ENCODE measurements around the gene KIAA0825. TPM values are rescaled to one million over a fixed set of nuclear protein-coding genes. Genes with fewer than 3 reads are reported as not detected.

The KIAA0825 gene
- total RNA-seq, 4 donors from 2014 or later = 4.1 to 8.2 (median 5.6) TPM

DNA sequence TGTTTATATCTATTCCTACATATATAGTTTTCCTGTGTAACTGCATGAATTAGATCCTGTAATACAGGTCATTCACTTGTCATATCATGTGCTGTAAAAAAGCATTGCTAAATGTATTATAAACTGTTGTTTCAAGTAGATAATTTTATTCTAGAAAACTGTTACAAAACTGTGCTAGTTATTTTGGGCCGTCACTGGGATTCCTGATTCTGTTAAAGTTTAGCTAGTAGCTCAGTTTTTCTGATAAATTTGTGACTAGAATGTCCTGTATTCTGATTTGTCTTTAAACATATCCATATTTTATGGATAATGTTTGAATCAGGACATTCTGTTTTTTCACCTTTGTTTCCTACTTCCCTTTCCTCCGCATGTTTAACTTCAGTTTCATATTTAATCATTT, 5.5 kb upstream of the KIAA0825 start:
- Histone ChIP-seq H3K9me3 (no peaks in the 10 kb centered on the region), H3K4me3 (no peak overlapping the region), H3K27me3 (no peaks in the 10 kb centered on the region), H3K36me3 (no peaks in the 10 kb centered on the region), H3K4me1 (peaks cover 0 to 12% (median 0%) of the 10 kb centered on the region in 4 donors), H3K27ac (no peak overlapping the region)
- TF ChIP-seq POLR2A (IDR thresholded peaks at IDR 0.05) = no peak
- TF ChIP-seq, protein P1, sequence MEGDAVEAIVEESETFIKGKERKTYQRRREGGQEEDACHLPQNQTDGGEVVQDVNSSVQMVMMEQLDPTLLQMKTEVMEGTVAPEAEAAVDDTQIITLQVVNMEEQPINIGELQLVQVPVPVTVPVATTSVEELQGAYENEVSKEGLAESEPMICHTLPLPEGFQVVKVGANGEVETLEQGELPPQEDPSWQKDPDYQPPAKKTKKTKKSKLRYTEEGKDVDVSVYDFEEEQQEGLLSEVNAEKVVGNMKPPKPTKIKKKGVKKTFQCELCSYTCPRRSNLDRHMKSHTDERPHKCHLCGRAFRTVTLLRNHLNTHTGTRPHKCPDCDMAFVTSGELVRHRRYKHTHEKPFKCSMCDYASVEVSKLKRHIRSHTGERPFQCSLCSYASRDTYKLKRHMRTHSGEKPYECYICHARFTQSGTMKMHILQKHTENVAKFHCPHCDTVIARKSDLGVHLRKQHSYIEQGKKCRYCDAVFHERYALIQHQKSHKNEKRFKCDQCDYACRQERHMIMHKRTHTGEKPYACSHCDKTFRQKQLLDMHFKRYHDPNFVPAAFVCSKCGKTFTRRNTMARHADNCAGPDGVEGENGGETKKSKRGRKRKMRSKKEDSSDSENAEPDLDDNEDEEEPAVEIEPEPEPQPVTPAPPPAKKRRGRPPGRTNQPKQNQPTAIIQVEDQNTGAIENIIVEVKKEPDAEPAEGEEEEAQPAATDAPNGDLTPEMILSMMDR (IDR thresholded peaks at IDR 0.05) = no peak
- DNase-seq = no peak

DNA sequence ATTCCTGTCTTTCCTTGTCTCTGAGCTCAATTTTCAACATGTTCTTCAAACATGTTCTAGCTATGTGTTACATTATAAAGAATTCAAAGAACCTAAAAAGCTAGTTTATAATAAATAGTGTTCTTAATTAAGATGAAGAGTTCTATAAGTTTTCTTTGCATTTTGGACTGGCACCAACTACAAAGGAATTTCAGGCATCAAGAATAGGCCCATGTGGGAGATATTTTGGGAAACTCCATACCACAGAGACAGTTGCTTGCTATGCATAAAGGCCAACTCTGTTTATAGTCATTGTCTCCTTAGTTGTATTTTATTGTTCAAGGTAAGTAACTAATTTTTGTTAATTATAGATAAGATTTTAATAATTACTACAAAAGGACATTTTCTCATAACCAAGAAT, 4.6 kb upstream of the KIAA0825 start:
- no peak overlapping the region for H3K4me3 ChIP-seq
- H3K36me3 ChIP-seq = no peaks in the 10 kb centered on the region
- H3K27ac ChIP-seq = no peak overlapping the region
- no peak for TF ChIP-seq POLR2A (IDR thresholded peaks at IDR 0.05)
- TF ChIP-seq, protein P1 (IDR thresholded peaks at IDR 0.05) = no peak
- no peaks in the 10 kb centered on the region for H3K9me3 ChIP-seq
- DNase-seq = no peak
- no peaks in the 10 kb centered on the region for H3K27me3 ChIP-seq
- H3K4me1 ChIP-seq = peaks cover 0 to 12% (median 0%) of the 10 kb centered on the region in 4 donors

DNA sequence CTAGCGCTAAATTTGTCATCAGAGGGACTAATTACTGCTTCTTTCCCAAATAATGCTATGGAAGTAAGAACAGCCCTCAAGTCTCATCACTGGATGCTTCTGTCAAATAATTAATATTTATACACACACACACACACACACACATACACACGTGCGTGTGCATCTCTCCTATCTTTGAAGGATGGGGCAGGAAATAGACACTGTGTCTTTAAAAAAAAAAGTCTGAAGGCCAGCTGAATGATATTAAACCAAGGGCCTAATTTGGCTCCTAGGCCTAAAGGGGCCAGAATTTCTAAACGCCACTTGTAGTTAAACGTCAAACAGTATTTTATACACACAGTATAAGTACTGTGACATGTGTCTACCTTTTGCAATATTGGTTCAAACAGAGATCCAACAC, 3.4 kb upstream of the KIAA0825 start:
- no peak for TF ChIP-seq POLR2A (IDR thresholded peaks at IDR 0.05)
- TF ChIP-seq, protein P1 (IDR thresholded peaks at IDR 0.05) = no peak
- Histone ChIP-seq H3K4me1 (peaks cover 0 to 17% (median 0%) of the 10 kb centered on the region in 4 donors), H3K36me3 (no peaks in the 10 kb centered on the region), H3K27ac (no peak overlapping the region), H3K27me3 (no peaks in the 10 kb centered on the region), H3K4me3 (no peak overlapping the region), H3K9me3 (no peaks in the 10 kb centered on the region)
- no peak for DNase-seq

DNA sequence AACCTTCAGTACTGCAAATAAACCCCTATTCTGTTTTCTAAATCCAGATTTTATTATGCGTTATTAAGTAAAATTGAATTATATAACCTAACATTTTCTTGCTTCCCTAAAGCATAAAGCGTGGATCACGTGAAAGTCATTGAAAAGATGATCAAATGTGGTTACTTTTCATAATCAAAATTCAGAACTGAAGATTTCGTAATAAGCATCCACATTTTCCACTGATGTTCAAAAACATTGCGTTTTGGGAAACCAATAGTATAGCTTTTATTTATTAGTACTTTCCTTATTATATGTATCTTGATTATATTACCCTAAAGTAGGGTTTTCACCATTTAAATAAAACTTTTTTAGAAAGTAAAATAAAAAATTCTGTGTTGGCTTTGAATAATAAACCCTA, 1.9 kb upstream of the KIAA0825 start:
- Histone ChIP-seq H3K4me3 (no peak overlapping the region), H3K4me1 (peaks cover 0 to 17% (median 0%) of the 10 kb centered on the region in 4 donors), H3K27me3 (no peaks in the 10 kb centered on the region), H3K9me3 (no peaks in the 10 kb centered on the region), H3K27ac (no peak overlapping the region), H3K36me3 (no peaks in the 10 kb centered on the region)
- DNase-seq = no peak
- no peak for TF ChIP-seq POLR2A (IDR thresholded peaks at IDR 0.05)
- TF ChIP-seq, protein P1 (IDR thresholded peaks at IDR 0.05) = no peak

DNA sequence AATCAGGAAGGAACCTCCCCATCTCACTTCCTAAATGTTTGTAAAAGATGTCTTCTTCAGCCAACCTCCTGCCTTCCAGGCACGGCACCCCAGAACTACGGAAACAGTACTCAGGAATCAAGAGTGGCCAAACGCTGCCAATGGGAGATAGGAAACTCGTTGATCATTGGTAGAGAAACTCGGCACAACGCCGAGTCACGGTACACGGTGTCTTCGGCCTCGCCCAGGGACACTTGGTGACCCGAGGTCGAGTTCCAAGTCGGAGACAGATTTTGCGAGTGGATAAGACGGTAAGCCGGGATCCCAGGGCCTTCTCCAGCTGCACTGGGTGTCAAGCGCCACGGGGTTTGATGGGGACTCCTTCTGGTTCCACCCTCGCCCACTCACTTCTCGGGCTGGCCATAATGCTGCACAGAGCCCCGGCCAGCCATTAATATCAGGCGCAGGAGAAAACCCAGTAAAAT, 343 bp downstream of the KIAA0825 start:
- H3K27ac ChIP-seq = peak overlapping the region; percentile 66 to 97 (median 83)
- peak overlapping the region; percentile 64 to 83 (median 78) for H3K4me3 ChIP-seq
- H3K27me3 ChIP-seq = no peaks in the 10 kb centered on the region
- no peaks in the 10 kb centered on the region for H3K36me3 ChIP-seq
- peaks cover 0 to 17% (median 0%) of the 10 kb centered on the region in 4 donors for H3K4me1 ChIP-seq
- DNase-seq = peak; percentile 34 to 89 (median 88)
- TF ChIP-seq POLR2A (IDR thresholded peaks at IDR 0.05) = peak; percentile 90 to 91
- TF ChIP-seq, protein P1 (IDR thresholded peaks at IDR 0.05) = no peak
- no peaks in the 10 kb centered on the region for H3K9me3 ChIP-seq

DNA sequence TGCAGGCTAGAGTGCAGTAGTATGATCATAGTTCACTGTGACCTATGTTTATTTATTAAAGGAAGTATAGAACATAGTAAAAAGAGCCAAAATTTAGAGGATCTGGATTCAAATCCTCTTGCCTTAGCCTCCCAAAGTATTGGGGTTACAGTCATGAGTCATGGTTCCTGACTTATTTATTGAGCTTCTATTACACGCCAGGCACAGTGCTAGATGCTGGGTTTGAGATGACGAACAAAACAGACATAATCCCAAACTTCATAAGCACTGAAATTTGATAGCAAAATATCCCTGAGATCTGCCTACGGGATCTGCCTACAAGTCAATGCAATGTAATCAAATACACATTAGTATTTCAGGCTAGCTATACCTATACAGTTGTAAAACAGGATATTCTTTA, 2.5 kb downstream of the KIAA0825 start:
- H3K27me3 ChIP-seq = no peaks in the 10 kb centered on the region
- no peak overlapping the region for H3K27ac ChIP-seq
- TF ChIP-seq, protein P1 (IDR thresholded peaks at IDR 0.05) = no peak
- TF ChIP-seq POLR2A (IDR thresholded peaks at IDR 0.05) = no peak
- H3K4me1 ChIP-seq = peaks cover 0 to 17% (median 0%) of the 10 kb centered on the region in 4 donors
- H3K36me3 ChIP-seq = no peaks in the 10 kb centered on the region
- no peak for DNase-seq
- H3K9me3 ChIP-seq = no peaks in the 10 kb centered on the region
- no peak overlapping the region for H3K4me3 ChIP-seq

All from Peyer's patch (tissue), 4 donors.